Activated CD4-positive, alpha-beta T cell treated with anti-CD3 and anti-CD28 coated beads for 36 hours (primary cell): ENCODE measurements around the gene HK2. TPM values are rescaled to one million over a fixed set of nuclear protein-coding genes. Genes with fewer than 3 reads are reported as not detected.

Experiments used
- ATAC-seq: fragments of 200-7000 bp; cut with Tn5 transposase; one replicate; pipeline ENCODE4 v1.10.0; 2021; ENCODE audit warnings: mild to moderate bottlenecking, moderate library complexity
- CTCF ChIA-PET: fragments of 350-600 bp; sonication (Branson Sonifier 250); formaldehyde crosslinking; loops from one replicate; lab custom pipeline; 2021; ENCODE audit warnings: antibody characterized with exemption; lab: Charles Lee
- POLR2A ChIA-PET: fragments of 350-600 bp; sonication (Branson Sonifier 250); formaldehyde crosslinking; loops from one replicate; lab custom pipeline; 2021; ENCODE audit warnings: antibody characterized with exemption, inconsistent platforms; lab: Charles Lee
- DNase-seq: peaks from one replicate; pipeline ENCODE4 v3.0.0-alpha.2; 2020
- H3K27ac Mint-ChIP-seq: one replicate; pipeline ENCODE4 v1.8.0; 2021; ENCODE audit warnings: mixed read lengths
- H3K27me3 Mint-ChIP-seq: one replicate; pipeline ENCODE4 v1.8.0; 2021; ENCODE audit warnings: mixed read lengths
- H3K36me3 Mint-ChIP-seq: one replicate; pipeline ENCODE4 v1.8.0; 2021; ENCODE audit warnings: low read depth, mixed read lengths
- H3K4me1 Mint-ChIP-seq: one replicate; pipeline ENCODE4 v1.8.0; 2021; ENCODE audit warnings: mixed read lengths
- H3K4me3 Mint-ChIP-seq: one replicate; pipeline ENCODE4 v1.8.0; 2021; ENCODE audit warnings: mild to moderate bottlenecking, moderate library complexity, mixed read lengths
- H3K9me3 Mint-ChIP-seq: one replicate; pipeline ENCODE4 v1.8.0; 2021; ENCODE audit warnings: low read depth, mixed read lengths
- intact Hi-C, 2 experiments: fragments of 100-400 bp; cut with DNase I in 1 of 2; cut with micrococcal nuclease in 1 of 2; formaldehyde crosslinking; loops; one replicate each; pipeline versions ENCODE4 v1.14.2 to v1.15.1; 2022 to 2024; cut with DNase I, micrococcal nuclease
- total RNA-seq, 2 experiments: library from RNA; stranded (reverse); gene quantifications; one replicate each; pipeline ENCODE4 v1.2.3, GENCODE V29; 2021

HK2 gene
- total RNA-seq, 2 experiments from 2014 or later = 84.4 to 105 TPM

DNA sequence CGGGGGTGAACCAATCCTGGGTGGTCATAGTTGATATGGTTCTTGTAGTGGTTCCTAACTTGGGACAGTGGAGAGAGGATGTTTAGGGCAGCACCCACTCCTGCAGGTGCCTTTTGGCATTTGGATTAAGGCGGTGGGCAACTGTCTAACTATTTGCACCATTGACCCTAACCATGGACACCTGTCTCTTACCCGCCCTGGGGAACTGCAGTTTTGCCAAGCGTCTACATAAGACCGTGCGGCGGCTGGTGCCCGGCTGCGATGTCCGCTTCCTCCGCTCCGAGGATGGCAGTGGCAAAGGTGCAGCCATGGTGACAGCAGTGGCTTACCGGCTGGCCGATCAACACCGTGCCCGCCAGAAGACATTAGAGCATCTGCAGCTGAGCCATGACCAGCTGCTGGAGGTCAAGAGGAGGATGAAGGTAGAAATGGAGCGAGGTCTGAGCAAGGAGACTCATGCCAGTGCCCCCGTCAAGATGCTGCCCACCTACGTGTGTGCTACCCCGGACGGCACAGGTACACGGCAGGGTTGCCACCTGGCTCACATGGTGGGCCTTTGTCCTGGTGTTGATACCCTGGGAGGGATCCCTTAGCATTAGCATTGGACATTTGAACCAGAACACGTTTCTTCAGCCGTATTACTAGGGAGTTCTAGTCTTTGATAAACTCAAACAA is 46.3 kb downstream of the HK2 start:
- Mint-ChIP-seq H3K4me3 (no peak overlapping the region), H3K27me3 (no peaks in the 10 kb centered on the region), H3K27ac (no peak overlapping the region), H3K4me1 (no peaks in the 10 kb centered on the region), H3K36me3 (peaks cover 73% of the 10 kb centered on the region), H3K9me3 (no peaks in the 10 kb centered on the region)
- intact Hi-C loops = no loop called here
- no peak for ATAC-seq
- CTCF ChIA-PET = no interaction called here
- POLR2A ChIA-PET = no interaction called here
- no peak for DNase-seq

DNA sequence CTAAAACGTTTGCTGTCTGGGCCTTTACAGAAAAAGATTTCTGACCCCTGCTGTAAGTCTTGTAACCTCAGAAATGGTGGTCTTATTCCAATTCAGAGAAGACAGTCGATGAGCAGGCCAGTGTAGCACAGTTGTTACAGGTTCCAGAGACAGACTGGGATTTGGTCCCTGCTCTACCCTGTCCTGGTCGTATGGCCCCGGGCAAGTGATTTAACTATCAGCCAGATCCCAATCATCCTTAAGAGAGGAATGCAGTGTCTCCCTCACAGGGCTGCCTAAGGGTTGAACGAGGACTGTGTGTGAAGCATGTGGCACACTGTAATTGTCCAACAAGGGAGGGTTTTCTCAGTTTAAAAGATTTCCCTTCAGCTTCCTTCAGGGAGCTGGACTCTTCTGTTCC is 47.2 kb downstream of the HK2 start:
- ChIA-PET POLR2A (no interaction called here), CTCF (interaction anchor here (1.6 kb wide), 1 partner anchor 44 kb away, joined by 4 read pairs; no protein-coding TSS in a partner anchor)
- peaks cover 79% of the 10 kb centered on the region for H3K36me3 Mint-ChIP-seq
- intact Hi-C loops = no loop called here
- no peak overlapping the region for H3K4me3 Mint-ChIP-seq
- no peaks in the 10 kb centered on the region for H3K4me1 Mint-ChIP-seq
- DNase-seq (no peak), ATAC-seq (no peak)
- H3K27me3 Mint-ChIP-seq = no peaks in the 10 kb centered on the region
- H3K27ac Mint-ChIP-seq = no peak overlapping the region
- no peaks in the 10 kb centered on the region for H3K9me3 Mint-ChIP-seq

DNA sequence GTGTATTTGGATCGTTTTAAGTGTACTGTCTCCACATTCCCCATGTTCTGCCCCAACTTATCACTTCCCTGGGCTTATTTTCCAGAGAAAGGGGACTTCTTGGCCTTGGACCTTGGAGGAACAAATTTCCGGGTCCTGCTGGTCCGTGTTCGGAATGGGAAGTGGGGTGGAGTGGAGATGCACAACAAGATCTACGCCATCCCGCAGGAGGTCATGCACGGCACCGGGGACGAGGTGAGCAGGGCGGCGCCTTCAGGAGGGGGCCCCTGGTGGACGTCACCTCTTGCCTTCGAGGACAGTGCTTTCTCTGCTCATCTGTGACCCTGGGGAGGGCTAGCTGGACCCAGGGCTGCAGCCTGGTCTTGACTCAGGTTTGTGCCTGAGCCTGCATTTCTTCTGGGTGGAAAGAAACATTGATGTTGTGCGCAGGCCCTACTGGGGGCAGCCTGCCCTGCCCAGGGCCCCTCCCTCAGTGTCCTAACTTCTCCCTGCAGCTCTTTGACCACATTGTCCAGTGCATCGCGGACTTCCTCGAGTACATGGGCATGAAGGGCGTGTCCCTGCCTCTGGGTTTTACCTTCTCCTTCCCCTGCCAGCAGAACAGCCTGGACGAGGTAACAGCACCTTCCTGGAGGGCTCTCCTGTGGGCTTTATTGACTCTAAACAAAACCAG is 47.8 kb downstream of the HK2 start:
- H3K4me1 Mint-ChIP-seq = no peaks in the 10 kb centered on the region
- no peak for ATAC-seq
- H3K9me3 Mint-ChIP-seq = no peaks in the 10 kb centered on the region
- H3K27me3 Mint-ChIP-seq = no peaks in the 10 kb centered on the region
- DNase-seq = no peak
- no peak overlapping the region for H3K27ac Mint-ChIP-seq
- peaks cover 82% of the 10 kb centered on the region for H3K36me3 Mint-ChIP-seq
- no peak overlapping the region for H3K4me3 Mint-ChIP-seq
- CTCF ChIA-PET = interaction anchor here (0.6 to 1.6 kb wide), 2 partner anchors 14 to 45 kb away, joined by 3 to 4 read pairs; no protein-coding TSS in a partner anchor
- POLR2A ChIA-PET = no interaction called here
- intact Hi-C loops = no loop called here

DNA sequence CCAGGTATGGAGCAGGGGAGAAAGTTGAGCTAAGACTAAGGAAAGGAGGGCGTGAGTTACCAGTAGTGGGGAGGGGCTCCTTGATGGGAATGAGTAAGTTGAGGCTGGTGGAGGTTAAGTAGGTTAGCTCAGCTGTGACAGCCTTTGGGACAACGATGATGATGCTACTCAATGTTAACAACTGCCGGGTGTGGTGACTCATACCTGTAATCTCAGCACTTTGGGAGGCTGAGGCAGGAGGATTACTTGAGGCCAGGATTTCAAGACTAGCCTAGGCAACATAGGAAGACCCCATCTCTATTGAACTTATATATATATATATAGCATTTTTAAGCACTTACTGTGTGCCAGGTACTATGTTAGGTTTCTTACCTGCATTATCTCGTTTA is 48.4 kb downstream of the HK2 start:
- Mint-ChIP-seq H3K27ac (no peak overlapping the region), H3K4me1 (no peaks in the 10 kb centered on the region), H3K27me3 (no peaks in the 10 kb centered on the region), H3K9me3 (no peaks in the 10 kb centered on the region), H3K4me3 (no peak overlapping the region), H3K36me3 (peaks cover 81% of the 10 kb centered on the region)
- ChIA-PET POLR2A (no interaction called here), CTCF (interaction anchor here (0.6 to 1.6 kb wide), 2 partner anchors 15 to 46 kb away, joined by 3 to 4 read pairs; no protein-coding TSS in a partner anchor)
- intact Hi-C loops = no loop called here
- no peak for ATAC-seq
- DNase-seq = no peak

DNA sequence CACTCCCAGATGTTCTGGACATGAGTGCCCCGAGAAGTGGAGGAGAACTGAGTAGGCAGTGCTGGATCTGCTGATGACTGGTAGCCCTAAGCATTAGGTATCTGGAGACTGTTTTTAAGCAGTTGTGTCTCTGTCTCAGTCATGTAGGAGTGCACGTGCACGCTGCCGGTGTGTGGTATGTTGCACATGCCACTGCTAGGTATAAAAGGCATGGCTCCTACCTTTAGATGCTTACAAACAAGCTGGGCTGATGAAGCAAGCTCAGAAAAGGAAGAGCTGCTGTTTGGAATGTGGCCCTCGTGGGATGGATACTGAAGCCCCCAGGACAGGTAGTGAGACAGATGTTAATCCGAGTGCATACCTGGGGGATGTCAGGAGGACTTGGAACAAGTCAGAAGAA is 49.1 kb downstream of the HK2 start:
- CTCF ChIA-PET = no interaction called here
- Mint-ChIP-seq H3K4me3 (no peak overlapping the region), H3K9me3 (no peaks in the 10 kb centered on the region), H3K27me3 (no peaks in the 10 kb centered on the region), H3K36me3 (peaks cover 78% of the 10 kb centered on the region), H3K4me1 (no peaks in the 10 kb centered on the region), H3K27ac (no peak overlapping the region)
- DNase-seq = no peak
- intact Hi-C loops = no loop called here
- POLR2A ChIA-PET = no interaction called here
- no peak for ATAC-seq

DNA sequence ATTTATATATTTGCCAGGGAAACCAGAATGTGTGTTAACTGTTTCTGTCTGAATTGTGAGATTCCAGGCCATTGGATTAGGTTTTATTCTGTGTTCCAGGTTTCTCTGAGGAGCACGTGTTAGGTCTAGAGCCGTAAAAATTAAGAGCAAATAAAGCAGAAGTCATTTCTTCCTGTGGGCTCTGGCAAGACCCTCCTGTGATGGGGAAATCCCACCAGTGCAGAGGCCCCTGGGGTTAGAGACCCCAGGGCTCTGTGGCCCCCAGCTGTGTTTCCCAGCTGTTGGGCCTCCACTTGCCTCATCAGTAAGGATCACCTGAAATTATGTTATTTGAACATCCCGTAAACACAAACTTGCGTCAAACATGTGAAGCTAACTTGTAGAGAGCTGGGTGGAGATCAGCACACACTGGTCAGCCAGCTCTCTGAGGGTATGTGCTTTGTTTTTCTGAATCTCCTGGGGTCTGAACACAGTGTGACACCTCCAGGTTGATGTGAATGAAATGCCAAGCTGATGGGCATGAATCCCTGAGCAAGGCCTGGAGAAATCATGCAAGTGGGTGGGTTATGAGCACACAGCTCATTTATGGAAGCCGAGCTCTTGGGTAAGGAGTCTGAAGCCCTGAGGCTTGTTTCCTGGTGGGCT is 50.3 kb downstream of the HK2 start:
- POLR2A ChIA-PET = no interaction called here
- H3K36me3 Mint-ChIP-seq = peaks cover 77% of the 10 kb centered on the region

DNA sequence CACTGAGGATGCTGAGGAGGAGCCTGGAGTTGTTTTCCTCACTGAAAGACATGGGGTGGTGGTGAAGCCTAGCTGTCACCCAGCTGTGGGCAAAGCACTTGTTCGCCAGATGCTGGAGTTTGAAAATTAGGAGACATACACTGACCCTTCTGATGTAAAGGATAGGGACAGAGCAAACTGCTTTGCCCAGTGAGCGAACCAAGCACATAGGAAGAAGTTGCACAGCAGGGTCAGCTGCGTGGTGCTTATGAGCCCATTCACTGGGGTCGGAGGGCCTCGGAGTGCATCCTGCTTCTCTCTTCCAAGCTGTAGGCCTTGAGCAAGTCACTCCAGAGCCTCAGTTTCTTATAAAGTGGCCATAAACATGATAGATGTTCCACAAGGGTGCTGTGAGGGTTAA is 50.9 kb downstream of the HK2 start:
- CTCF ChIA-PET = interaction anchor here (3.2 kb wide), 1 partner anchor 9 kb away, joined by 11 read pairs; no protein-coding TSS in a partner anchor
- H3K27me3 Mint-ChIP-seq = no peaks in the 10 kb centered on the region
- H3K4me3 Mint-ChIP-seq = no peak overlapping the region
- intact Hi-C loops = no loop called here
- POLR2A ChIA-PET = no interaction called here
- DNase-seq = no peak
- H3K9me3 Mint-ChIP-seq = no peaks in the 10 kb centered on the region
- H3K27ac Mint-ChIP-seq = no peak overlapping the region
- ATAC-seq = no peak
- H3K36me3 Mint-ChIP-seq = peaks cover 77% of the 10 kb centered on the region
- H3K4me1 Mint-ChIP-seq = no peaks in the 10 kb centered on the region

More for the DNA sequence above, 50.3 kb downstream of the HK2 start:
- no peaks in the 10 kb centered on the region for H3K4me1 Mint-ChIP-seq
- DNase-seq (no peak), ATAC-seq (no peak)
- CTCF ChIA-PET = interaction anchor here (3.2 kb wide), 1 partner anchor 9 kb away, joined by 11 read pairs; no protein-coding TSS in a partner anchor
- intact Hi-C loops = no loop called here
- no peak overlapping the region for H3K4me3 Mint-ChIP-seq
- no peaks in the 10 kb centered on the region for H3K27me3 Mint-ChIP-seq
- H3K27ac Mint-ChIP-seq = no peak overlapping the region
- no peaks in the 10 kb centered on the region for H3K9me3 Mint-ChIP-seq

DNA sequence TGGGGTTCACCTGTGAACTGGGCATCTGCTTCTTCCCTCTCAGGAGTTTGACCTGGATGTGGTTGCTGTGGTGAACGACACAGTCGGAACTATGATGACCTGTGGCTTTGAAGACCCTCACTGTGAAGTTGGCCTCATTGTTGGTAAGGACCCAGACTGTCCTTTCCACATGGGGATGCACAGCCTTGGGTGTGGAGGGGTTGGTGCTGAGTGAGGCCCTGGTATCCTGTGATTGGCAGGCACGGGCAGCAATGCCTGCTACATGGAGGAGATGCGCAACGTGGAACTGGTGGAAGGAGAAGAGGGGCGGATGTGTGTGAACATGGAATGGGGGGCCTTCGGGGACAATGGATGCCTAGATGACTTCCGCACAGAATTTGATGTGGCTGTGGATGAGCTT is 52.3 kb downstream of the HK2 start:
- Mint-ChIP-seq H3K27ac (no peak overlapping the region), H3K4me1 (no peaks in the 10 kb centered on the region), H3K36me3 (peaks cover 81% of the 10 kb centered on the region), H3K9me3 (no peaks in the 10 kb centered on the region), H3K4me3 (no peak overlapping the region), H3K27me3 (no peaks in the 10 kb centered on the region)
- DNase-seq = no peak
- ATAC-seq = no peak
- POLR2A ChIA-PET = no interaction called here
- intact Hi-C loops = no loop called here
- CTCF ChIA-PET = interaction anchor here (3.2 kb wide), 1 partner anchor 11 kb away, joined by 11 read pairs; no protein-coding TSS in a partner anchor

DNA sequence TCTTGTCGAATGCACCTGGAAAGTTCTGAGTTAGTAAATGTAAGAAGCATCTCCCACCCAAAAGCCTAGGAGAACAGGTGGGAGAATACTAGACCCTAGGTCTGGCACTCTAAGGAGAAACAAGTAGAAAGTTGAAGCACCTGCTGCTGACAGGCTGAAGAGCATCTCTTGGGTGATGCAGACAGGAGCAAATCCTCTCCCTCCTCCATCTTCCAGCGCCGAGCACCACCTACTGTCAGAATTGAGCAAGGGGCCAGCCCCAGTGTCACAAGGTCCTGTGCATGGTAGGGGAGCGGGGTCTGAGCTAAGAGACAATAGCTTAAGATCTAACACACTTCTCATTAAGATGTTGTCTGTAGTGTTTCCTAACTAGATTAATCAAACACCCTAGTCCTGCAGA is 52.9 kb downstream of the HK2 start:
- ChIA-PET POLR2A (no interaction called here), CTCF (interaction anchor here (3.2 kb wide), 1 partner anchor 11 kb away, joined by 11 read pairs; no protein-coding TSS in a partner anchor)
- DNase-seq (no peak), ATAC-seq (no peak)
- H3K9me3 Mint-ChIP-seq = no peaks in the 10 kb centered on the region
- H3K36me3 Mint-ChIP-seq = peaks cover 86% of the 10 kb centered on the region
- intact Hi-C loops = no loop called here
- H3K4me1 Mint-ChIP-seq = no peaks in the 10 kb centered on the region
- no peaks in the 10 kb centered on the region for H3K27me3 Mint-ChIP-seq
- no peak overlapping the region for H3K27ac Mint-ChIP-seq
- H3K4me3 Mint-ChIP-seq = no peak overlapping the region

DNA sequence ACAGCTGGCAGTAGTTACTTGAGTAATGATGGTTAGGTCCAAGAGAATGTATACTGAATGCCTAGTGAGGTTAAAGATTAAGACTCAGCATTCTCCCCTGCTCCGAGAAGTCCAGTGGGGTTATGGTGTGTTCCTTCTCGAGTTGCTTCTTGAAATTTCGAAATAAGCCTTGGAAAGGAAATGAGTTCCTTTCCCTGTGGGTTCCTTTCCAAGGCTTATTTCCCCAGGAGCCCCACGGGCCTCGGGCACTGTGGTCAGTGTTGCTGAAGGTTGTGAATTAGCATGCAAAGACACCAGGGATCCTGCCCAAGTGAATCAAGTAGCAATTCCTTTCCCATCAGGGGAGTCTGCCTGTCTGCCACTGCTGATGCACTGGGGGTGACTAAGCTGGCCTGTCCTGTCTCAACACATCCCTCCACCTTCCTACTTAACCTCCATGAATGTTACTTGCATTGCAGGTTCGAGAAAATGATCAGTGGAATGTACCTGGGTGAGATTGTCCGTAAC is 53.6 kb downstream of the HK2 start:
- intact Hi-C loops = no loop called here
- ChIA-PET CTCF (no interaction called here), POLR2A (no interaction called here)
- no peaks in the 10 kb centered on the region for H3K27me3 Mint-ChIP-seq
- no peak overlapping the region for H3K4me3 Mint-ChIP-seq
- H3K9me3 Mint-ChIP-seq = no peaks in the 10 kb centered on the region
- H3K4me1 Mint-ChIP-seq = no peaks in the 10 kb centered on the region
- no peak for DNase-seq
- peaks cover 86% of the 10 kb centered on the region for H3K36me3 Mint-ChIP-seq
- no peak for ATAC-seq
- H3K27ac Mint-ChIP-seq = no peak overlapping the region

DNA sequence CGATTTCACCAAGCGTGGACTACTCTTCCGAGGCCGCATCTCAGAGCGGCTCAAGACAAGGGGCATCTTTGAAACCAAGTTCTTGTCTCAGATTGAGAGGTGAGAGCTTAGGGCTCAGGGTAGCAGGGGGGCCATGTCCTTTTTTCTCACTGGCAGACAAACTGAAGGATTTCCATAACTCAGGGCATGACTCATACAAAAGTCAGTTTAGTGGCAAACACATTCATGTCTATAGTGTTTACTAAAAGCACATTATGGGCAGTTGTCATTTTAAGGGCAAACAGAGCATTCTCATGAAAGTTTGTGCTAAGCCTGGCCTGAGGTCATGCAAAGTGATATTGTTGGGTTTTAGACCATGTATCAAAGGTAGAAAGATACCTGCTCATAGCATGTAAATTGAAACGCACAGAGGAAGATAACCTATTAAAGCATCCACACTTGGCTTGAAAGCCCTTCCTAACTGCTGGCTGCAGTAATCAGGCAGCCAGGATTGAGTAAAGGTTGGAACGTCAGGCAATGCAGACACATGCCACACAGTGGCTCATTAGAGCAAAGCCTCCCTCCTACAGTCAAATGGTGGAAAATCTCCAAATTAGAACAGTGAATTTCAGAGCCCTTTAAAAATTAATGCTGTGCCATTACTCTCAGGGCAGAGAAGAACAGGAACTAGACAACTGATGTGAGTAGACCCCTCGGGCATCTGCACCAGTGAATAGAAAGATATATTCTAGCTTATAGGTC is 54.2 kb downstream of the HK2 start:
- H3K27ac Mint-ChIP-seq = no peak overlapping the region
- H3K4me1 Mint-ChIP-seq = no peaks in the 10 kb centered on the region
- POLR2A ChIA-PET = no interaction called here
- DNase-seq (no peak), ATAC-seq (no peak)
- CTCF ChIA-PET = no interaction called here
- H3K4me3 Mint-ChIP-seq = no peak overlapping the region
- H3K9me3 Mint-ChIP-seq = no peaks in the 10 kb centered on the region
- intact Hi-C loops = no loop called here
- H3K27me3 Mint-ChIP-seq = no peaks in the 10 kb centered on the region
- peaks cover 86% of the 10 kb centered on the region for H3K36me3 Mint-ChIP-seq
